ENCODE results near the gene PEF1.
"Not testable (repeated sequence)": the region's sequence is repeated elsewhere in the genome, so short reads cannot be mapped to it uniquely, and the experiment has no call there.

The PEF1 gene

DNA sequence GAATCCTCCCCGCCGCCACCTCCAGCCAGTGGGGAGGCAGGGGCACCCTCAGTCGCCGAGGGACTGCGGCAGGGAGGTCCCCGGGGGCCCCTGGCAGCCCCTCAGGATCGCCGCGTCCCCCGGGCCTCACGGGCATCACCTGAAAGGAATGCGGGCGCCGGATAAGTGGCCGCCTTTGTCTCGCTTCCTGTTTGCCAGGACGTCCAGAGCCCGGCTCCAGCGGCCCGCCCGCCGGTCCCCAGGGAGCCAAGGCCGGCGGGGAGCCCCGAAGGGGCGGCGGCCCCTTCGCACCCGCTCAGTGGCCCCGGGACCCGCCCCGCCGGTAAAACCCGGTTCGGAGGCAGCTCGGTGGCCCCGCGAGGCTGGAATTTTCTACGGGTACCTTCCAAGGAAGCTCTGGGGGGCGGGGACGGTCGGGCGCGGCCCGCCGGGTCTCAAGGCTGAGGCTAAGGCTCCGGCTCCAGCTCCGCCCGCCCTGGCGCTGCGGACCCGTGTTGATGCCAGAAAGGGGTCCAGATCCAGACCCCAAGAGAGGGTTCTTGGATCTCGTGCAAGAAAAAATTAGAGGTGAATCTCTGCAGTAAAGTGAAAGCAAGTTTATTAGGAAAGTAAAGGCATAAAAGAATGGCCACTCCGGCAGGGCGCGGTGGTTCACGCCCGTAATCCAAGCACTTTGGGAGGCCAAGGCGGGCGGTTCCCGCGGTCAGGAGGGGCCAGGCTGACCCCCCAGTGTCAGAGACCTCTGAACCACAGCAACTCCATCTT lies 55.7 kb downstream of the PEF1 start:
- TF ChIP-seq CTCF (IDR thresholded peaks at IDR 0.05; ENCODE audit: control insufficient read depth, insufficient read depth, low read depth, low read length, missing control alignments): no peak
- no peak for DNase-seq (ENCODE audit: low read depth)
- H3K4me3 ChIP-seq (ENCODE audit: control insufficient read depth, low read depth, low read length): peak overlapping the region; percentile 20

GRCh38 chr1:31587720-31588423 lies 56.8 kb downstream of the PEF1 start:
- no peak for DNase-seq (ENCODE audit: low read depth)
- H3K4me3 ChIP-seq (ENCODE audit: control insufficient read depth, low read depth, low read length): no peak overlapping the region
- TF ChIP-seq CTCF (IDR thresholded peaks at IDR 0.05; ENCODE audit: control insufficient read depth, insufficient read depth, low read depth, low read length, missing control alignments): peak; percentile 73

- not testable (repeated sequence) for DNase-seq (ENCODE audit: low read depth); H3K4me3 ChIP-seq (ENCODE audit: control insufficient read depth, low read depth, low read length)
These were observed 57.4 kb downstream of the PEF1 start for GRCh38 chr1:31587328-31587699.

DNA sequence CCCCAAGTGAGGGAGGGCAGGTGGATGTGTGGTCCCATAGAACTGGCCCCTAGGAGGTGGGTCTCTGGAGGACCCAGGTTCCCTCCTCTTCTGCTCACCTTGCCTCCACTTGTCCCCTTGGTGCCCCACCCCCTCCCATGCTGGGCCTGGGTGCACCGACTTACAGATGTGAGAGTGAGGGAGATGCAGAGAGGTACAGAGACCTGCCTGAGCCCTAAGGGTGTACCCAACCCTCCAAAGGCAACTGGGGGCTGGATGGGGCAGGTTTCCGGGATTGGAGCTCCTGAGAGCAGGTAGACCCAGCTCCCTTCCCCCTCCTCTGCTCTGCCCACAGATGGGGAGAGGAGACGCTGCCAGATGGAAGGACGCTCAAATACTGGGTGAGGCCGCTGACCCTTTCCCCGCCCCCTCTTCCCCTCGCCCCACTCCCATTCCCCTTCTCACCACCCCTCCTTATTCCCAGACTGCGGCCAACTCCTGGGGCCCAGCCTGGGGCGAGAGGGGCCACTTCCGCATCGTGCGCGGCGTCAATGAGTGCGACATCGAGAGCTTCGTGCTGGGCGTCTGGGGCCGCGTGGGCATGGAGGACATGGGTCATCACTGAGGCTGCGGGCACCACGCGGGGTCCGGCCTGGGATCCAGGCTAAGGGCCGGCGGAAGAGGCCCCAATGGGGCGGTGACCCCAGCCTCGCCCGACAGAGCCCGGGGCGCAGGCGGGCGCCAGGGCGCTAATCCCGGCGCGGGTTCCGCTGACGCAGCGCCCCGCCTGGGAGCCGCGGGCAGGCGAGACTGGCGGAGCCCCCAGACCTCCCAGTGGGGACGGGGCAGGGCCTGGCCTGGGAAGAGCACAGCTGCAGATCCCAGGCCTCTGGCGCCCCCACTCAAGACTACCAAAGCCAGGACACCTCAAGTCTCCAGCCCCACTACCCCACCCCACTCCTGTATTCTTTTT lies 58.0 kb downstream of the PEF1 start:
- no peak for DNase-seq (ENCODE audit: low read depth)
- no peak overlapping the region for H3K4me3 ChIP-seq (ENCODE audit: control insufficient read depth, low read depth, low read length)
- no peak for TF ChIP-seq CTCF (IDR thresholded peaks at IDR 0.05; ENCODE audit: control insufficient read depth, insufficient read depth, low read depth, low read length, missing control alignments)

- no peak overlapping the region for H3K4me3 ChIP-seq (ENCODE audit: control insufficient read depth, low read depth, low read length)
- TF ChIP-seq CTCF (IDR thresholded peaks at IDR 0.05; ENCODE audit: control insufficient read depth, insufficient read depth, low read depth, low read length, missing control alignments): no peak
- DNase-seq (ENCODE audit: low read depth): no peak
These were observed 58.8 kb downstream of the PEF1 start for GRCh38 chr1:31585736-31586365.

- no peak overlapping the region for H3K4me3 ChIP-seq (ENCODE audit: control insufficient read depth, low read depth, low read length)
- no peak for DNase-seq (ENCODE audit: low read depth)
- no peak for TF ChIP-seq CTCF (IDR thresholded peaks at IDR 0.05; ENCODE audit: control insufficient read depth, insufficient read depth, low read depth, low read length, missing control alignments)
These were observed 59.6 kb downstream of the PEF1 start for GRCh38 chr1:31584869-31585735.
